Suppressor macrophage treated with lipopolysaccharide for 1 hour (primary cell): ENCODE results near the gene TMEM266.

Experiments used
- DNase-seq, 3 donors: peaks; one replicate each; pipeline ENCODE4 v3.0.0-alpha.2; 2020 to 2022

TMEM266 gene

GRCh38 chr15:76252249-76252648 lies 192.5 kb downstream of the TMEM266 start:
- no peak for DNase-seq

DNA sequence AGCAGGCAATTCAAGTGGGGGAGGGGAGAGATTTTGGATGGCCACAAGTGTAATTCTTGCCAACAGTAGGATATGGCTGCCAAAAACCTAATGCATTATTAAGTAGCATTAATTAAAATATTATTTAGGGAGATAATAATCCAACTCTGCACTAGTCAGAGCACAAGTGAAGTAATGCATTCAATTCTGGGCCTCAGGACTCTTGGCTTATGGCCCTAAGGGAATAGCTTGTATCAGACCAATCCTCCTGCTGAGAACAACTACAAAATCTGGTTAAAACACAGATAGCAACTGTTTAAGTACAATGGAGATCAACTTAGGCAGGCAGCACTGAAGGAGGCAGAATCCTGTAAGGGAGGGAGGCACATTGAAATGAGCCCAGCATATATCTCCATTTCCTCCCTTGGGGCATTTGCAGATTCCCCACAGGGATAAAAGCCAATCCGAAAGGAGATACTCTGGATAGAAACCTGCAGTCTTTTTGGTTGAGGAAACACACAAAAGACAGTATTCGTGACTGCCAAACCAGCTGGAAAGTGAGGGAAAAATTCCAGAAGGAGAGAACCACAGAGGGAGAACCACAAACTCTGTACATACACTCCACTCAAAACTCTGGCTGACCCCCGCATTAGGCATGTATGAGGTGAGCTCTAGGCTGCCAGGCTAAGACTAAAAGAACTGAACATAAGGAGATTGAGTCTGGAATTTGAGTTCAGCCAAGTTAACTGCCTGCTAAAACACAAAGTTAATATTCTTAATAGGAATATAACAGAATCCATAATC lies 194.1 kb downstream of the TMEM266 start:
- no peak for DNase-seq
